Ishikawa (cell line): ENCODE data around the gene SYT1.

Experiments
- CEBPB ChIP-seq: IDR thresholded peaks from 2 replicates; pipeline ENCODE4 v1.6.1; 2012
- CREB1 ChIP-seq: IDR thresholded peaks from 2 replicates; pipeline ENCODE4 v1.6.1; 2012; ENCODE audit warnings: low read depth
- MAX ChIP-seq: IDR thresholded peaks from 2 replicates; pipeline ENCODE4 v1.6.1; 2012
- NFIC ChIP-seq: IDR thresholded peaks from 2 replicates; pipeline ENCODE4 v1.6.1; 2012
- RAD21 ChIP-seq: IDR thresholded peaks from 2 replicates; pipeline ENCODE4 v1.6.1; 2012; ENCODE audit warnings: low read depth
- TEAD4 ChIP-seq: IDR thresholded peaks from 2 replicates; pipeline ENCODE4 v1.6.1; 2012
- USF1 ChIP-seq: IDR thresholded peaks from 2 replicates; pipeline ENCODE4 v1.6.1; 2012
- YY1 ChIP-seq: IDR thresholded peaks from 2 replicates; pipeline ENCODE4 v1.6.1; 2012; ENCODE audit warnings: low read depth

GRCh38 chr12:79058342-79058741, 193.8 kb downstream of the SYT1 start:
- TF ChIP-seq MAX (no peak), USF1 (no peak), TEAD4 (no peak), CREB1 (no peak), NFIC (no peak), RAD21 (no peak), YY1 (no peak), CEBPB (no peak)
